AG04449 (cell line): ENCODE measurements around the gene CD46.

Source experiments
- CTCF ChIA-PET: fragments of 350-600 bp; formaldehyde crosslinking; extraction: SDS; loops from one replicate; lab custom pipeline; 2021; ENCODE audit warnings: antibody characterized with exemption; lab: Yijun Ruan, JAX
- POLR2A ChIA-PET: fragments of 400-600, 350-600 bp; formaldehyde crosslinking; extraction: SDS; loops from one replicate; lab custom pipeline; 2020; ENCODE audit warnings: antibody characterized with exemption, inconsistent platforms; lab: Yijun Ruan, JAX
- DNase-seq: peaks from one replicate; pipeline ENCODE4 v3.0.0-alpha.2; 2010; ENCODE audit warnings: low read depth, low spot score
- H3K4me3 ChIP-seq: 2 replicates; pipeline ENCODE4 v1.5.1; 2011; ENCODE audit warnings: low read depth, mild to moderate bottlenecking, control low read depth, low read length
- CTCF ChIP-seq: IDR thresholded peaks from one replicate; pipeline ENCODE4 v1.5.1; 2011; ENCODE audit warnings: mild to moderate bottlenecking, moderate library complexity, low read length, control low read depth, inconsistent platforms; ENCODE audit not compliant: insufficient read depth; ENCODE audit errors: missing control alignments

The CD46 gene

DNA sequence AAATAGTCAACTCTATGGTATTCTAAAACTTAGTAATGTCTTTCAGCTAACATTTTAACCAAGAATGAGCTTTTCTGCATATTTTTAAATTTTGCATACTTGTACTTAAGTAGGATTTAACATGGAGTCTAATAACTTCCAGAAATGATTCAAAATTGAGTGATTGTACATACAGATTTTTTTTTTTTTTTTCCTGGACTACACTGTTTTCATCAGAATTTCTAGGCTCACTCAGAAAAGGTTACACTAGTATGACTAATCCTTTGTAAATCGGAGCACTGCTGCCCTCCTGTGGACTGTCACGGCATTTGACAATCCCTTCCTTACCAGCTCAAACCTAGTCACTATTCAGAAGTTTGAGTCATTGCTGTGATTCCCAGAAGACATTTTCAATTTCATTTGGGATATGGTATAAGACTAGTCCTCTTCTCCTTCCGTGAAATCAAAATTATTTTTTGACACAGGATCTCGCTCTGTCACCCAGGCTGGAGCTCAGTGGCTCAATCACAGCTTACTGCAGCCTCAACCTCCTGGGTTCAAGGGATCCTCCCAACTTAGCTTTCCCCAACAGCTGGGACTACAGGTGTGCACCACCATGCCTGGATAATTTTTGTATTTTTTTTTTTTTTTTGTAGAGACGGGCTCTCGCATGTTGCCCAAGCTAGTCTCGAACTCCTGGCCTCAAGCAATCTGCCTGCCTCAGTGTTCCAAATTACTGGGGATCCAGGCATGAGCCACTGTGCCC is 45.5 kb downstream of the CD46 start:
- ChIA-PET CTCF (interaction anchor here (0.6 to 5.6 kb wide), 42 partner anchors 8 to 1493 kb away, joined by 3 to 63 read pairs (median 4); partner anchors contain the start of gene CD46), POLR2A (interaction anchor here (0.8 kb wide), 1 partner anchor 10 kb away, joined by 3 read pairs; no protein-coding TSS in a partner anchor)
- peak; percentile 44 for DNase-seq
- peak; percentile 71 for TF ChIP-seq CTCF
- H3K4me3 ChIP-seq: no peak overlapping the region

DNA sequence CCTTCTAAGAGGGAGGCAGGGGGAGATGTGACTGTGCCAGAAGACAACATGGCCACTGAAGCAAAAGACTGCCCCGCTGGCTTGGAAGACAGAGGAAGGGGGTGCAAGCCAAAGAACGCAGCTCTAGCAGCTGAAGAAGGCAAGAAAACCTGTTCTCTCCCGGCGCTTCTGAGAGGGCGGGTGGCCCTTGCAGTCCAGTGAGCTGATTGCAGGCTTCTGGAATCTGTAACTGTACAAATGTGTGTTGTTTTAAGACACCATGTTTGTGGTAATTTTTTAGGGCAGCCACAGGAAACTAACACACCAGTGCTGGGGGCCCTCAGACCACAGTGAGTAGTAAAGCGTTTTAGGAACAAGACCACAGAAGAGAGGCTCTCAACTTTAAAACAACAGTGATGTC is 47.0 kb downstream of the CD46 start:
- ChIA-PET POLR2A (no interaction called here), CTCF (interaction anchor here (0.6 to 5.6 kb wide), 11 partner anchors 8 to 166 kb away, joined by 3 to 63 read pairs (median 4); no protein-coding TSS in a partner anchor)
- no peak for TF ChIP-seq CTCF
- no peak for DNase-seq
- no peak overlapping the region for H3K4me3 ChIP-seq

DNA sequence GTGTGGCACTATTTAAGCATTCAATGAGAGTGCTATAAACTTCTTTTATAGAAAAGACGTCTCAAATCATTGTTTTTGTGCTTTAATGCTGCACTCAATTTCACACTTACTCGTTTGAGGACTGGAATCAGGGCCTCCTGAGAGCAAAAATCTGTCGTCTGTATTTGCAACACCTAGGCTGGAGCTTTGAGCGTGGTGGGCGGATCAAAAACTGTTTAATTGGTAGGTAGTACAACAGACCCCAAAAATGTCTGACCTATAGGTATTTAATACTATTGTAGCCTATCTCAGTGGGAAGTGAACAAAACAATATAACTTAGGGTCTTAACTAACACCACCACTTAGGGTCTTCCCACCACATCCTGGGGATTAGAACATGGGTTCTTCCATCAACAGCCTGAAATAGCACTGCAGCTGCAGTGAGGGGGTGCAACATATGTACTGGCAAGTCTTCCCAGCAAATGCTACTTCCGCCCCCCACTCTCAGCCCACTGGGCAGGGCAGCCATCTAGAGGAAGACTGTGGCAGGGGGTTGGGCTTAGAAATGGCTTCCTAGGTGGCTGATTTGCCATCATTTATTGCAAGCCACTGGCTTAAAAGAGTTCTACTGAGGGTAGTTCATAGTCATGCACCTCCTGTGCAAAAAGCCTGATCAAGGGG is 48.3 kb downstream of the CD46 start:
- no peak for DNase-seq
- CTCF ChIA-PET: interaction anchor here (0.7 to 5.6 kb wide), 8 partner anchors 8 to 163 kb away, joined by 3 to 63 read pairs (median 6); no protein-coding TSS in a partner anchor
- POLR2A ChIA-PET: no interaction called here
- no peak overlapping the region for H3K4me3 ChIP-seq
- no peak for TF ChIP-seq CTCF

- no peak for TF ChIP-seq CTCF
- CTCF ChIA-PET: interaction anchor here (1.3 to 2.3 kb wide), 2 partner anchors 67 to 161 kb away, joined by 5 to 6 read pairs; no protein-coding TSS in a partner anchor
- DNase-seq: no peak
- POLR2A ChIA-PET: no interaction called here
- no peak overlapping the region for H3K4me3 ChIP-seq
Observed at GRCh38 chr1:207801819-207802218, 50.0 kb downstream of the CD46 start.

DNA sequence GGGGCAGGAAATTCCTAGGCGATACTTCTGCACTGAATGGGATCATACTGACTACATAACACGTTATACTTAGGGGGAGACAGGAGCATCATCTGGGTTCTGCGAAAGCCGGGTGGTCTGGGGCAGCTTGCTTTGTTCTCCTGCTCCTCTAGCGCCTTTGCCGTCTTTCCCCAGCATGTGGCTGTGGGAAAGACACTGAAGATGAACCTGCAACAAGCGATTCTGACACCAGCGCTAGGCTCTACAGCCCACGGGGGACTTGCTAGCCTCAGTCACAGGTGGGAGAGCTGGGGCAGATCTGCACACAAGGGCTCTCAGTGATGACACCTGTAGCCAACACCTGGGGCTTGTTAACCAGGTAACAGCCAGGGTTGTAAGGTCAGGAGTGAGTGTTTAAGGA is 51.8 kb downstream of the CD46 start:
- no peak for DNase-seq
- CTCF ChIA-PET: interaction anchor here (1.0 to 2.3 kb wide), 3 partner anchors 24 to 149 kb away, joined by 3 to 6 read pairs (median 3); no protein-coding TSS in a partner anchor
- no peak for TF ChIP-seq CTCF
- H3K4me3 ChIP-seq: no peak overlapping the region
- POLR2A ChIA-PET: no interaction called here
